GM21528 (cell line): ENCODE measurements around the gene ASCC2.
"Not testable (repeated sequence)": the region's sequence is repeated elsewhere in the genome, so short reads cannot be mapped to it uniquely, and the experiment has no call there.

Source experiments
- ATAC-seq: cut with Tn5 transposase; IDR thresholded peaks from one replicate; pipeline ENCODE4 v1.9.1; 2021; ENCODE audit warnings: mild to moderate bottlenecking, moderate library complexity; ENCODE audit not compliant: unreplicated experiment, low FRiP score

The ASCC2 gene

DNA sequence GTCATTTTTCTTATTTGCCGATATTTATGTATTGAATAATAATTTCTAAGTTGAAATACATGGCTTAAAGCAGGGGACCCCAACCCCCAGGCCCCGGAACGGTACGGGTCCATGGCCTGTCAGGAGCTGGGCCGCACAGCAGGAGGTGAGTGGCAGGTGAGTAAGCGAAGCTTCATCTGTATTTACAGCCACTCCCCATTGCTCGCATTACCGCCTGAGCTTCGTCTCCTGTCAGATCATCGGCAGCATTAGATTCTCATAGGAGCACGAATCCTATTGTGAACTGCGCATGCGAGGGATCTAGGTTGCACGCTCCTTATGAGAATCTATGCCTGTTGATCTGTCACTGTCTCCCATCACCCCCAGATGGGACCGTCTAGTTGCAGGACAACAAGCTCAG is 75.8 kb downstream of the ASCC2 start:
- ATAC-seq, result no peak

- ATAC-seq, result no peak
These were observed 79.1 kb downstream of the ASCC2 start for GRCh38 chr22:29758959-29759358.

GRCh38 chr22:29758068-29758622 is 79.9 kb downstream of the ASCC2 start:
- ATAC-seq, result no peak

- no peak for ATAC-seq
These were observed 81.0 kb downstream of the ASCC2 start for GRCh38 chr22:29757096-29757495.

GRCh38 chr22:29756341-29756740 is 81.7 kb downstream of the ASCC2 start:
- ATAC-seq, result no peak

DNA sequence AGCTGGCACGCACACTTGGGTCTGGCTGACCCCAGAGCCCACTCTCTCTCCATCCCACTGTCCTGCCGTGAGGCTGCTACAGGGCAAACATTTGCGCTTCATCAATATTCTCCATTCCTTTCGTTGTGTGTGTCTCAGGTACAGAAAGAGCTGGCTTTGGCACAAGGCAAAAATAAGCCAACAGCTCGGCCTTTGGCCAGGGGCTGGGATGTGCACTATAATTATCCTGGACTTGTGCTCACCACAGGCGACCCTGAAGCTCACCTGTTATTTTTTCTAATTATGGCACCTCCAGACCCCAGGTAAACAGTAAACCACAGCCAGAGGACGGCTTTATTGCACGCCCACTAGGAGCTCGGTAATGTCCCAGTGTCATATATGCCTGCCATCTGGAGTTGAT is 82.2 kb downstream of the ASCC2 start:
- ATAC-seq, result no peak

DNA sequence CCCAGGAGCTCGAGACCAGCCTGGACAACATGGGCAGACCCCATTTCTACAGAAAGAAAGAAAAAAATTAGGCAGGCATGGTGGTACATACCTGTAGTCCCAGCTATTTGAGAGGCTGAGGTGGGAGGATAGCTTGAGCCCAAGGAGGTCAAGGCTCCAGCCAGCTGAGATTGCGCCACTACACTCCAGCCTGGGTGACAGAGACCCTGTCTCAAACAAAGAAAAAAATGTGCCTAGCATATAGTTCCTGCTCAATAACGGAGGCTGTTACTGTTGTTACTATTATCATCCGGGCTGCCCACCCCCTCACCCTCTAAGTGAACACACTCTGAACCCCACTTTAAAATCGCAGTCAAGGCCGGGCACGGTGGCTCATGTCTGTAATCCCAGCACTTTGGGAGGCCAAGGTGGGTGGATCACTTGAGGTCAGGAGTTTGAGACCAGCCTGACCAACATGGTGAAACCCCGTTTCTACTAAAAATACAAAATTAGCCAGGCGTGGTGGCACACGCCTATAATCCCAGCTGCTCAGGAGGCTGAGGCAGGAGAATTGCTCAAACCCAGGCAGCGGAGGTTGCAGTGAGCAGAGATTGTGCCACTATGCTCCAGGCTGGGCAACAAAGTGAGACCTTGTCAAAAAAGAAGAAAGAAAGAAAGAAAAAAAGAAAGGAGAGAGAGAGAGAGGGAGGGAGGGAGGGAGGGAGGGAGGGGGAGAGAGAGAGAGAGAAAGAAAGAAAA is 83.2 kb downstream of the ASCC2 start:
- ATAC-seq, result not testable (repeated sequence)

DNA sequence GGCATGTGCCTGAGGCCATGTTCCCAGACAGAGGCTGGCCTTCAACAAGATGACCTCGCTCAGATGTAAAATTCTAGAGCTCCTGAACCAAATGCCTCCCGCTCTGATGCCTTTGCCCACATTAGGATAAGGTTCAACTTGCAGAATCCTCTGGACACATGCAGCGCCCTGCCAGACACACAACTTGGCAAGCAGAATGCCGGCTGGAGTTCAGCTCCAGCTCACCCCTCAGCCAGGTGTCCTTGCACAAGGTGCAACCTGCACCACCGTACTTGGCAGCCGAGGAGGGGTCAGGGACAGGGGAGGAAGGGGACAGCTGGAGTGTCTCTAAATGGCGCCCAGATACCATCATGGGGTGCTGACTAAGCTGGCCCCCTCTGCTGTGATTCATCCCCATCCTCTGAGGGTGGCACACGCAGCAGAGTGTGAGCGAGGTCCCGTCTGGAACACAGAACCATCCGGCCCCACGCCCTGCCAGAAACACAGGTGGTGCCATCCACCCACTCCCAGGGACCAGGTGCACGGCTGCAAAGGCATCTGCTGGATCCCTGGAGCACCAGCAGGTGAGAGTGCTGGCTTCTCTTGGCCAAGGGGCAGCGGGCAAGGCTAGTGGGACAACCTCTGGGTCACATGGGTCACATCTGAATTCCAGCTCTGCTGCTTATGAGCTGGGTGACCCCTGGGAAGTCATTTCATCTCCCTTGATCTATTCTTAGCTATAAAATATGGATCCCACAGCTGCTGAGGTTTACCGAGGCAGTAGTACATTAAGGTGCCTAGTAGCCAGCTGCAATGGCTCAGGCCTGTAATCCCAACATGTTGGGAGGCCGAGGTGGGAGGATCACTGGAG is 84.0 kb downstream of the ASCC2 start:
- ATAC-seq, result no peak

DNA sequence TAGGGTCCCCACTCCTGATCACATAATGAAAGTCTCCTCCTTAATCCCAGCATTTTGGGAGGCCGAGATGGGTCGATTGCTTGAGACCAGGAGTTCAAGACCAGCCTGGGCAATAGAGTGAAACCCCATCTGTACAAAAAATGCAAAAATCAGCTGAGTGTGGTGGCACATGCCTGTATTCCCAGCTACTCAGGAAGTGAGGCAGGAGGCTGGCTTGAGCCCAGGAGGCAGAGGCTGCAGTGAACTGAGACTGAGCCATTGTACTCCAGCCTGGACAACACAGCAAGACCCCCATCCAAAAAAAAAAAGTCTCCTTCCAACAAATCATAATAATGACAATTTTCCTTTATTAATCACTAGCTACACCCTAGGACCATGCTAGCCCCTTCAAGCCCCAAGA is 86.4 kb downstream of the ASCC2 start:
- no peak for ATAC-seq

GRCh38 chr22:29750559-29751538 is 87.2 kb downstream of the ASCC2 start:
- no peak for ATAC-seq

GRCh38 chr22:29750029-29750428 is 88.0 kb downstream of the ASCC2 start:
- ATAC-seq, result no peak

- ATAC-seq, result no peak
These were observed 89.7 kb downstream of the ASCC2 start for GRCh38 chr22:29748248-29748893.

- ATAC-seq, result no peak
These were observed 90.2 kb downstream of the ASCC2 start for GRCh38 chr22:29747832-29748231.

DNA sequence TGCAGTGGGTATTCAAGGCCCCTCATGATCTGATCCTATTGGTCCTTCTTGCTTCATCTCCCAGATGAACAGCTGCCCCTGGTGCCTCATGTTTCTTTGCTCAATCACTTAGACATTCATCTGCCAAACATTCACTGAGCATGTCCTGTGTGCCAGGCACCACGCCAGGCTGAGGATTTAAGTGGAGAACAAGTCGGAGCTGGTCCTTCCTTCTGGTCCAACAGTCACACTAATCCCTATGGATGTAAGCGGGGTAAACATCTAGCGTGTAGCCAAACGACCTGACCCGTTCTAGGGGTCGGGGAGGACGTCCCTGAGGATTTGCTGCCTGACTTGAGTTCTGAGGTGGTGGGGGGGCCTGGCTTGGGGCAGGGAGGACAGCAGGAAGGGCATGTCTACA is 93.2 kb downstream of the ASCC2 start:
- no peak for ATAC-seq

DNA sequence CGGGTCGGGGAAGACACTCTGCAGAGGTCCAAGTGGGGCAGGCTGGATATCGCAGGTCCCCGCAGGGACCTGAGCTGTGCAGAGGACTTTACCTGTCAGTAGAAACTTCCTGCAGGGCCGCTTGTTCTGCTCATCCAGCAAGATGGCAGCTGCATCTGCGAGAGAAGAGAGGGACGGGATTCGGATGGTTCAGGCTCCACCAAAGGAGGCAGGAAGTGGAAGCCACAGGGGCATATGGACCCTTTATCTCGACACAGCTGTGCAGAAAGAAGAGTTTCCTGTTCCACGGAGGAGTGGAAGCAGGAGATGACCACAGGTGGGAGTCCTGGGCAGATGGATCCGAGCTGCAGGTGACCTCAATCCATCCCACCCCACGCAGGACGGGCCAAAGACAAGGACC is 95.7 kb downstream of the ASCC2 start:
- ATAC-seq, result no peak

DNA sequence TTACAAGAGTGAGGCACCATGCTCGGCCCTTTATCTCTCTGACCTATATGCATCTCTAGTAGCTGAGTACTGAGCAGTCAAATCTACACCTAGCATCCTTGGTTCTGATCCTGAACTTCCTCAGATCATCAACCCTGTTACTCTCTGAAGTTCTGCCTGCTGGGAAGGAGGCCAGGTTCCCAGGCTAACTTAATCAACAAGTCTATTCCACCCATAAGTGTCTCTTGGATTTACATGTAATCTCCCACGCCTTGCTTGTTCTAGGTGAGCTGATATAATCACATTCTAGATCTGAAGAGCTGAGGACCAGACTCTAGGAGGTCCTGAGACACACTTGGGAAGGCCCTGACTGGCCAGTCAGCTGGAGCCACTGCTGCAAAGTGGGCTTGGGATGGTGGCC is 96.1 kb downstream of the ASCC2 start:
- ATAC-seq, result no peak

- no peak for ATAC-seq
These were observed 97.9 kb downstream of the ASCC2 start for GRCh38 chr22:29740216-29740615.

DNA sequence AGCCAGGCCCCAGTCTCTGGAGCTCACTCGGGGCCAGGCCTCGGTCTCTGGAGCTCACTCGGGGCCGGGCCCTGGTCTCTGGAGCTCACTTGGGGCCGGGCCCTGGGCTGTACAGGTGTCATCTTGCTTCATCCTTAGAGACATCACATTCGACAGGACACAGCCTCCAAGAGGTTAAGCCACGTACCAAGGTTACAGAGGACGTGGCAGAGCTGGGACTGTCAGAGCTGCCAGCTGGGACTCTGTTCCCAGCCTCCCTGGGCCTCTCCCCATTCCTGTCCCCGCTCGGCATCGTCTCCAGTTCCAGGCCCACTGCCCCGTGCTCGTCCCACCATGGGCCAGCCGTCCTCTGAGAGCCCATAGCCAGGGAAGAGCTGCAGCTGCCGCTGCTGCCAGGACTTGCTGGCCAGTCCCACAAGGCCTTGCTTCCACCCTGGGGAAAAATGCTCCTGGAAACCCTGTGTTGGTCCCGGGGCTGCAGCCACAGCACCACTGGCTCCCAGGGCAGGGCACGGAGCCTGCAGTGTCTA is 98.7 kb downstream of the ASCC2 start:
- no peak for ATAC-seq
